H9 (cell line): ENCODE measurements around the gene MALRD1. TPM values are rescaled to one million over a fixed set of nuclear protein-coding genes. Genes with fewer than 3 reads are reported as not detected.

Source experiments
- DNase-seq: peaks from one replicate; pipeline ENCODE4 v3.0.0-alpha.2; 2017
- H2AFZ ChIP-seq: one replicate; pipeline ENCODE4 v1.6.1; 2013; ENCODE audit warnings: mild to moderate bottlenecking, low read length, control low read depth, moderate library complexity
- H2AK5ac ChIP-seq: 2 replicates; pipeline ENCODE4 v1.6.1; 2013; ENCODE audit warnings: low read length, control low read depth, mixed read lengths; ENCODE audit not compliant: insufficient read length
- H2BK120ac ChIP-seq: one replicate; pipeline ENCODE4 v1.6.1; 2013; ENCODE audit warnings: low read depth, mild to moderate bottlenecking, low read length, control low read depth, inconsistent platforms; ENCODE audit not compliant: poor library complexity, severe bottlenecking
- H2BK12ac ChIP-seq: 2 replicates; pipeline ENCODE4 v1.6.1; 2013; ENCODE audit warnings: low read length, control low read depth, mixed read lengths, low read depth; ENCODE audit not compliant: insufficient read length
- H2BK15ac ChIP-seq: 2 replicates; pipeline ENCODE4 v1.6.1; 2013; ENCODE audit warnings: low read depth, low read length, control low read depth
- H2BK20ac ChIP-seq: one replicate; pipeline ENCODE4 v1.6.1; 2013; ENCODE audit warnings: low read depth, mild to moderate bottlenecking, low read length, control low read depth, inconsistent platforms; ENCODE audit not compliant: poor library complexity, severe bottlenecking
- H2BK5ac ChIP-seq: 2 replicates; pipeline ENCODE4 v1.6.1; 2013; ENCODE audit warnings: low read length, control low read depth, mixed read lengths; ENCODE audit not compliant: insufficient read length
- H3K14ac ChIP-seq: 2 replicates; pipeline ENCODE4 v1.6.1; 2013; ENCODE audit warnings: low read length, control low read depth; ENCODE audit not compliant: insufficient read depth
- H3K18ac ChIP-seq: 2 replicates; pipeline ENCODE4 v1.6.1; 2013; ENCODE audit warnings: low read depth, mild to moderate bottlenecking, mixed read lengths, low read length, control low read depth; ENCODE audit not compliant: insufficient read length
- H3K23ac ChIP-seq: 2 replicates; pipeline ENCODE4 v1.6.1; 2013; ENCODE audit warnings: low read length, control low read depth, mixed read lengths, low read depth; ENCODE audit not compliant: insufficient read length
- H3K23me2 ChIP-seq: 2 replicates; pipeline ENCODE4 v1.6.1; 2013; ENCODE audit warnings: low read depth, mild to moderate bottlenecking, mixed read lengths, low read length, control low read depth; ENCODE audit not compliant: insufficient read length, poor library complexity, severe bottlenecking
- H3K27ac ChIP-seq: 2 replicates; pipeline ENCODE4 v1.5.1; 2013; ENCODE audit warnings: low read length, control low read depth, mixed read lengths, low read depth; ENCODE audit not compliant: insufficient read length
- H3K27me3 ChIP-seq: 2 replicates; pipeline ENCODE4 v1.6.1; 2013; ENCODE audit warnings: low read length, control low read depth, inconsistent platforms; ENCODE audit not compliant: insufficient read depth
- H3K4ac ChIP-seq: 2 replicates; pipeline ENCODE4 v1.6.1; 2013; ENCODE audit warnings: low read depth, mild to moderate bottlenecking, control low read depth, inconsistent platforms, low read length, moderate library complexity
- H3K4me1 ChIP-seq: 2 replicates; pipeline ENCODE4 v1.6.1; 2013; ENCODE audit warnings: low read length, control low read depth, inconsistent platforms; ENCODE audit not compliant: insufficient read depth
- H3K4me2 ChIP-seq: 2 replicates; pipeline ENCODE4 v1.6.1; 2013; ENCODE audit warnings: low read length, control low read depth, mixed read lengths; ENCODE audit not compliant: insufficient read length, insufficient read depth
- H3K56ac ChIP-seq: 2 replicates; pipeline ENCODE4 v1.6.1; 2013; ENCODE audit warnings: low read depth, mild to moderate bottlenecking, mixed read lengths, low read length, control low read depth; ENCODE audit not compliant: insufficient read length
- H3K79me1 ChIP-seq: 2 replicates; pipeline ENCODE4 v1.6.1; 2013; ENCODE audit warnings: low read depth, mild to moderate bottlenecking, moderate library complexity, low read length, control low read depth, inconsistent platforms; ENCODE audit not compliant: insufficient read depth, poor library complexity, severe bottlenecking
- H3K79me2 ChIP-seq: 2 replicates; pipeline ENCODE4 v1.6.1; 2013; ENCODE audit warnings: low read length, control low read depth, inconsistent platforms; ENCODE audit not compliant: insufficient read depth
- H3K9ac ChIP-seq: 2 replicates; pipeline ENCODE4 v1.6.1; 2013; ENCODE audit warnings: low read length, control low read depth, mixed read lengths; ENCODE audit not compliant: insufficient read length; ENCODE audit errors: extremely low read depth
- H3K9me3 ChIP-seq: one replicate; pipeline ENCODE4 v1.6.1; 2013; ENCODE audit warnings: low read depth, low read length, inconsistent platforms; ENCODE audit not compliant: control insufficient read depth
- H3T11ph ChIP-seq: one replicate; pipeline ENCODE4 v1.6.1; 2013; ENCODE audit warnings: mild to moderate bottlenecking, low read length, control low read depth, inconsistent platforms
- H4K20me1 ChIP-seq: one replicate; pipeline ENCODE4 v1.6.1; 2013; ENCODE audit not compliant: control insufficient read depth, insufficient read length, insufficient read depth
- H4K5ac ChIP-seq: 2 replicates; pipeline ENCODE4 v1.6.1; 2013; ENCODE audit warnings: low read depth, mild to moderate bottlenecking, mixed read lengths, low read length, control low read depth; ENCODE audit not compliant: insufficient read length
- H4K8ac ChIP-seq: replicated peaks from 2 replicates; pipeline ENCODE4 v1.6.1; 2013; ENCODE audit warnings: low read length, control low read depth, mixed read lengths, low read depth; ENCODE audit not compliant: insufficient read length
- H4K91ac ChIP-seq: 2 replicates; pipeline ENCODE4 v1.6.1; 2013; ENCODE audit warnings: low read depth, mild to moderate bottlenecking, moderate library complexity, mixed read lengths, low read length, control low read depth; ENCODE audit not compliant: insufficient read length
- H3K27ac Mint-ChIP-seq, 3 experiments: 2 replicates in 2 of 3; 3 replicates in 1 of 3; pipeline ENCODE4 v1.8.0; 2020 to 2021; ENCODE audit warnings: mixed read lengths in 3 of 3, mild to moderate bottlenecking in 1 of 3, moderate library complexity in 1 of 3
- H3K27me3 Mint-ChIP-seq: 2 replicates; pipeline ENCODE4 v1.8.0; 2021; ENCODE audit warnings: low read depth, mild to moderate bottlenecking, moderate library complexity, mixed read lengths
- H3K36me3 Mint-ChIP-seq, 3 experiments: 2 replicates in 2 of 3; 3 replicates in 1 of 3; pipeline ENCODE4 v1.8.0; 2020 to 2021; ENCODE audit warnings: low read depth in 3 of 3, mixed read lengths in 3 of 3; ENCODE audit not compliant: insufficient read depth in 1 of 3
- H3K4me1 Mint-ChIP-seq, 2 experiments: 2 replicates each; pipeline ENCODE4 v1.8.0; 2020; ENCODE audit warnings: mixed read lengths in 2 of 2
- H3K4me3 Mint-ChIP-seq, 2 experiments: 2 replicates in 1 of 2; 3 replicates in 1 of 2; pipeline ENCODE4 v1.8.0; 2020 to 2021; ENCODE audit warnings: mild to moderate bottlenecking in 2 of 2, mixed read lengths in 2 of 2, moderate library complexity in 1 of 2
- H3K9me3 Mint-ChIP-seq, 2 experiments: 2 replicates in 1 of 2; 3 replicates in 1 of 2; pipeline ENCODE4 v1.8.0; 2020; ENCODE audit warnings: mild to moderate bottlenecking in 2 of 2, mixed read lengths in 2 of 2, moderate library complexity in 1 of 2
- WGBS: extraction: QIAGEN DNeasy Blood & Tissue Kit; methylation state at CpG from one replicate; pipeline ENCODE4 v1.1.7; 2013; ENCODE audit warnings: missing lambda C conversion rate, low lambda C conversion rate, mixed read lengths; ENCODE audit not compliant: insufficient read length; ENCODE audit errors: extremely low coverage; 5-methylcytosine and 5-hydroxymethylcytosine counted together
- total RNA-seq: library from RNA; stranded (reverse); gene quantifications from 2 replicates; pipeline ENCODE4 v1.2.1, GENCODE V29; 2021
- TF ChIP-seq, protein P1 (sequence below): fragments of 200-600 bp; sonication (generic); conservative IDR thresholded peaks from 3 replicates; pipeline ENCODE4 v1.8.0; 2021; ENCODE audit warnings: antibody characterized with exemption, mild to moderate bottlenecking

The MALRD1 gene
- total RNA-seq, 1 experiment from 2014 or later = 0.20 TPM

DNA sequence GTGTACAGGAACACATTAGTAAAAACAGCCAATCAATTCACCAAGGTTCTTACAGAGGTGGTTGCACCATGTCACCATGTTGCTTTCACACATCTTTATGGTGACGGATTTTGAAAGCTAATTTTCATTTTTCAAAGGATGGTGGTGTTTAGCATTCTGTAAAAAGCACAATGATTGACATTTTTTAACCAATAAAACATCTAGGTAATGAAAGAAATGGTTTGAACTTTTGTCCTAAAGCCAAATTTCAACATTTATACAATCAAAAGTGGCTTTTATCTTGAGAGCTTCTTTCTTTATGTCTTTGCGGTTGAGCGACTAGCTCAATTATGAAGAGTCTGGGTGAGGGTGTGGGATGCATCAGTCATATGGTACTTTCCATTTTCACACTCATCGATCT lies 94.4 kb downstream of the MALRD1 start:
- no peak overlapping the region for H3K23ac ChIP-seq
- WGBS = no CpG with 5 or more reads among the region's 4 CpGs
- H4K8ac ChIP-seq = no peak overlapping the region

More for the DNA sequence above, 94.4 kb downstream of the MALRD1 start:
- Histone ChIP-seq H3K14ac (no peak overlapping the region), H3K9me3 (no peaks in the 10 kb centered on the region), H3K18ac (no peak overlapping the region), H3K27me3 (no peaks in the 10 kb centered on the region), H4K20me1 (no peaks in the 10 kb centered on the region), H3K4me2 (no peak overlapping the region), H4K5ac (no peak overlapping the region), H3K79me2 (no peaks in the 10 kb centered on the region), H2AFZ (no peak overlapping the region), H2BK15ac (no peak overlapping the region), H2BK120ac (no peak overlapping the region), H3K4ac (no peak overlapping the region), H3K9ac (no peak overlapping the region), H3K27ac (no peak overlapping the region), H2BK20ac (no peak overlapping the region), H3K23me2 (no peaks in the 10 kb centered on the region), H2BK5ac (no peak overlapping the region), H4K91ac (no peak overlapping the region), H3K4me1 (no peaks in the 10 kb centered on the region), H3K56ac (no peak overlapping the region), H3K79me1 (no peaks in the 10 kb centered on the region), H2BK12ac (no peak overlapping the region), H2AK5ac (no peak overlapping the region), H3T11ph (no peak overlapping the region)
- DNase-seq = no peak
- Mint-ChIP-seq H3K36me3 (no peaks in the 10 kb centered on the region), H3K27ac (no peak overlapping the region), H3K27me3 (no peaks in the 10 kb centered on the region), H3K4me3 (no peak overlapping the region), H3K4me1 (no peaks in the 10 kb centered on the region), H3K9me3 (no peaks in the 10 kb centered on the region)
- TF ChIP-seq, protein P1, sequence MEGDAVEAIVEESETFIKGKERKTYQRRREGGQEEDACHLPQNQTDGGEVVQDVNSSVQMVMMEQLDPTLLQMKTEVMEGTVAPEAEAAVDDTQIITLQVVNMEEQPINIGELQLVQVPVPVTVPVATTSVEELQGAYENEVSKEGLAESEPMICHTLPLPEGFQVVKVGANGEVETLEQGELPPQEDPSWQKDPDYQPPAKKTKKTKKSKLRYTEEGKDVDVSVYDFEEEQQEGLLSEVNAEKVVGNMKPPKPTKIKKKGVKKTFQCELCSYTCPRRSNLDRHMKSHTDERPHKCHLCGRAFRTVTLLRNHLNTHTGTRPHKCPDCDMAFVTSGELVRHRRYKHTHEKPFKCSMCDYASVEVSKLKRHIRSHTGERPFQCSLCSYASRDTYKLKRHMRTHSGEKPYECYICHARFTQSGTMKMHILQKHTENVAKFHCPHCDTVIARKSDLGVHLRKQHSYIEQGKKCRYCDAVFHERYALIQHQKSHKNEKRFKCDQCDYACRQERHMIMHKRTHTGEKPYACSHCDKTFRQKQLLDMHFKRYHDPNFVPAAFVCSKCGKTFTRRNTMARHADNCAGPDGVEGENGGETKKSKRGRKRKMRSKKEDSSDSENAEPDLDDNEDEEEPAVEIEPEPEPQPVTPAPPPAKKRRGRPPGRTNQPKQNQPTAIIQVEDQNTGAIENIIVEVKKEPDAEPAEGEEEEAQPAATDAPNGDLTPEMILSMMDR = no peak
